ENCODE data around the gene ESR1. TPM values are rescaled to one million over a fixed set of nuclear protein-coding genes. Genes with fewer than 3 reads are reported as not detected.

The ESR1 gene
- total RNA-seq, 1 experiment from 2014 or later = not detected

- no CpG with 5 or more reads among the region's 4 CpGs for WGBS (ENCODE audit: extremely low coverage, insufficient read length, low lambda C conversion rate)
- Histone ChIP-seq H3K27me3 (ENCODE audit: insufficient read depth, low read length) (no peaks in the 10 kb centered on the region), H3K14ac (ENCODE audit: insufficient read depth, low read length) (no peak overlapping the region), H2BK12ac (ENCODE audit: insufficient read length, low read depth, low read length) (no peak overlapping the region), H3T11ph (ENCODE audit: low read length) (no peak overlapping the region), H3K18ac (ENCODE audit: insufficient read length, low read depth, low read length) (no peak overlapping the region), H4K20me1 (ENCODE audit: control insufficient read depth, insufficient read depth, insufficient read length) (no peaks in the 10 kb centered on the region), H2BK20ac (ENCODE audit: low read depth, low read length, poor library complexity, severe bottlenecking) (no peak overlapping the region), H3K79me1 (ENCODE audit: insufficient read depth, low read depth, low read length, poor library complexity, severe bottlenecking) (no peaks in the 10 kb centered on the region), H4K91ac (ENCODE audit: insufficient read length, low read depth, low read length) (no peak overlapping the region), H3K4ac (ENCODE audit: low read depth, low read length) (no peak overlapping the region), H3K23me2 (ENCODE audit: insufficient read length, low read depth, low read length, poor library complexity, severe bottlenecking) (no peaks in the 10 kb centered on the region), H3K9ac (ENCODE audit: extremely low read depth, insufficient read length, low read length) (no peak overlapping the region), H2BK5ac (ENCODE audit: insufficient read length, low read length) (no peak overlapping the region), H4K5ac (ENCODE audit: insufficient read length, low read depth, low read length) (no peak overlapping the region), H3K79me2 (ENCODE audit: insufficient read depth, low read length) (no peaks in the 10 kb centered on the region), H2BK120ac (ENCODE audit: low read depth, low read length, poor library complexity, severe bottlenecking) (no peak overlapping the region), H2BK15ac (ENCODE audit: low read depth, low read length) (no peak overlapping the region), H2AK5ac (ENCODE audit: insufficient read length, low read length) (no peak overlapping the region), H3K4me1 (ENCODE audit: insufficient read depth, low read length) (no peaks in the 10 kb centered on the region), H4K8ac (replicated peaks; ENCODE audit: insufficient read length, low read depth, low read length) (no peak overlapping the region), H3K23ac (ENCODE audit: insufficient read length, low read depth, low read length) (no peak overlapping the region), H3K9me3 (ENCODE audit: control insufficient read depth, low read depth, low read length) (no peaks in the 10 kb centered on the region), H3K56ac (ENCODE audit: insufficient read length, low read depth, low read length) (no peak overlapping the region), H3K27ac (ENCODE audit: insufficient read length, low read depth, low read length) (no peak overlapping the region), H3K4me2 (ENCODE audit: insufficient read depth, insufficient read length, low read length) (no peak overlapping the region), H2AFZ (ENCODE audit: low read length) (no peak overlapping the region)
- no peaks in the 10 kb centered on the region for H3K9me3 Mint-ChIP-seq
- H3K4me3 Mint-ChIP-seq = no peak overlapping the region
- TF ChIP-seq CTCF (conservative IDR thresholded peaks at IDR 0.05) = no peak
- peaks cover 3% of the 10 kb centered on the region for H3K27me3 Mint-ChIP-seq (ENCODE audit: low read depth)
- peaks cover under 1 to 2% of the 10 kb centered on the region in 2 experiments; a peak in 3 of 4 replicates for H3K4me1 Mint-ChIP-seq
- no peaks in the 10 kb centered on the region for H3K36me3 Mint-ChIP-seq (ENCODE audit: insufficient read depth in 1 of 3, low read depth in 3 of 3)
- no peak overlapping the region; a peak in 1 of 7 replicates for H3K27ac Mint-ChIP-seq
- DNase-seq = no peak
Measured at GRCh38 chr6:151835396-151835795, 27.9 kb downstream of the ESR1 start.
